MM.1S (cell line): Measurements from ENCODE around the gene ITSN1.

Experiments used
- DNase-seq: peaks from one replicate; pipeline ENCODE4 v3.0.0-alpha.2; 2015
- H2AFZ ChIP-seq: fragments of 300-600 bp; sonication (generic); 2 replicates; pipeline ENCODE4 v1.6.0; 2016; ENCODE audit warnings: antibody characterized with exemption, low read length
- H3F3A ChIP-seq: fragments of 300-600 bp; sonication (generic); 2 replicates; pipeline ENCODE4 v1.6.1; 2016; ENCODE audit warnings: mild to moderate bottlenecking, antibody characterized with exemption, low read length, moderate library complexity, mixed read lengths; ENCODE audit not compliant: insufficient read depth
- H3K27ac ChIP-seq: fragments of 300-600 bp; sonication (generic); 2 replicates; pipeline ENCODE4 v1.5.1; 2016; ENCODE audit warnings: mild to moderate bottlenecking, low read length
- H3K27me3 ChIP-seq: fragments of 300-600 bp; sonication (generic); replicated peaks from 2 replicates; pipeline ENCODE4 v1.6.0; 2016; ENCODE audit warnings: low read length; ENCODE audit not compliant: insufficient read depth
- H3K36me3 ChIP-seq: fragments of 300-600 bp; sonication (generic); replicated peaks from 2 replicates; pipeline ENCODE4 v1.6.1; 2016; ENCODE audit warnings: mild to moderate bottlenecking, low read length, mixed read lengths; ENCODE audit not compliant: insufficient read depth
- H3K4me1 ChIP-seq: fragments of 300-600 bp; sonication (generic); 2 replicates; pipeline ENCODE4 v1.6.1; 2016; ENCODE audit warnings: low read length, mixed read lengths
- H3K4me2 ChIP-seq: fragments of 300-600 bp; sonication (generic); 2 replicates; pipeline ENCODE4 v1.6.0; 2016; ENCODE audit warnings: low read depth, low read length
- H3K4me3 ChIP-seq: fragments of 300-600 bp; sonication (generic); 2 replicates; pipeline ENCODE4 v1.5.1; 2016; ENCODE audit warnings: low read length, mixed read lengths
- H3K79me2 ChIP-seq: fragments of 300-600 bp; sonication (generic); 2 replicates; pipeline ENCODE4 v1.6.1; 2016; ENCODE audit warnings: mixed run types, low read length, mixed read lengths
- H3K9ac ChIP-seq: fragments of 300-600 bp; sonication (generic); 2 replicates; pipeline ENCODE4 v1.6.1; 2016; ENCODE audit warnings: low read length, mixed read lengths
- H3K9me2 ChIP-seq: fragments of 300-600 bp; sonication (generic); replicated peaks from 2 replicates; pipeline ENCODE4 v1.6.1; 2016; ENCODE audit warnings: mild to moderate bottlenecking, low read length, mixed read lengths; ENCODE audit not compliant: insufficient read depth
- H3K9me3 ChIP-seq: fragments of 300-600 bp; sonication (generic); replicated peaks from 2 replicates; pipeline ENCODE4 v1.6.1; 2016; ENCODE audit warnings: mild to moderate bottlenecking, low read length, mixed read lengths; ENCODE audit not compliant: insufficient read depth
- H4K20me1 ChIP-seq: fragments of 300-600 bp; sonication (generic); 2 replicates; pipeline ENCODE4 v1.6.1; 2016; ENCODE audit warnings: mild to moderate bottlenecking, low read length, moderate library complexity, mixed read lengths; ENCODE audit not compliant: insufficient read depth
- EZH2 ChIP-seq: fragments of 300-600 bp; sonication (generic); optimal IDR thresholded peaks from 2 replicates; pipeline ENCODE3; 2017; ENCODE audit warnings: low read depth, mild to moderate bottlenecking, antibody characterized with exemption, low read length, mixed read lengths
- EZH2phosphoT487 ChIP-seq: fragments of 300-600 bp; sonication (generic); IDR thresholded peaks from 2 replicates; pipeline ENCODE4 v1.6.1; 2018; ENCODE audit warnings: antibody characterized with exemption, low read length
- TF ChIP-seq, protein P1 (sequence below): fragments of 300-600 bp; sonication (generic); IDR thresholded peaks from 2 replicates; pipeline ENCODE4 v1.5.1; 2016; ENCODE audit warnings: antibody characterized with exemption, low read length, mixed read lengths

The ITSN1 gene

DNA sequence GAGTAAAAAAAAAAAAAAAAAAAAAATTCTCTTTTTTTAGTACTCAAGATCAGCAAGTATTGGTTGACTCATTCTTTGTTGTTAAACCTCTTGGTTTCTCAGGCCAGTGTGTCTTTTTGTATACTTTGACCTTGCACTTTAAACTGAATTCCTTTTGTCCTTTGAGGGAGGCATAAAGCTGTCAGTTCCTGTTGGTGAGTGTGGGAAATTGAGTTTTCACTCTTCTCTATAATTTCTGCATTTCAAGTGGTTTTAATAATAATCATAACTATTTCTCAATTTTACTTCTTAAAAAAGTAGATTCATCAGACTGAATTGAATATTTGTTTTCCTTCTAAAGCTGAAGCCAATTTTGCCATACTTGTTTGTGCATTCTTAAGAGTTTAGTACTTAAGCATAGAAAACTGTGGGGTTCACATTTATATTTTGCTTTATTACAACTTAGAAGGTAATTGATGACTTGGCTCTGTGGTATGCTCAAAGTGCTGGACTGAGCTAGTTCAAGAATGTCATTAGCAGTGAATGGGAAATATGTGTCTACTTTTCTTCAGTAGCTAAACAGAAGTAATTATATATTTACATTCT lies 43.4 kb downstream of the ITSN1 start:
- no peaks in the 10 kb centered on the region for H3K36me3 ChIP-seq
- H4K20me1 ChIP-seq: no peaks in the 10 kb centered on the region
- peak; percentile 7 for DNase-seq
- peak overlapping the region; percentile 15; the same call in 1 of the 2 replicates for H2AFZ ChIP-seq
- H3K4me1 ChIP-seq: peaks cover 35% of the 10 kb centered on the region
- H3K4me2 ChIP-seq: peak overlapping the region; percentile 84
- peak overlapping the region; percentile 83 for H3K27ac ChIP-seq
- no peaks in the 10 kb centered on the region for H3K9me2 ChIP-seq
- TF ChIP-seq EZH2phosphoT487: no peak
- no peak for TF ChIP-seq EZH2
- TF ChIP-seq, protein P1, sequence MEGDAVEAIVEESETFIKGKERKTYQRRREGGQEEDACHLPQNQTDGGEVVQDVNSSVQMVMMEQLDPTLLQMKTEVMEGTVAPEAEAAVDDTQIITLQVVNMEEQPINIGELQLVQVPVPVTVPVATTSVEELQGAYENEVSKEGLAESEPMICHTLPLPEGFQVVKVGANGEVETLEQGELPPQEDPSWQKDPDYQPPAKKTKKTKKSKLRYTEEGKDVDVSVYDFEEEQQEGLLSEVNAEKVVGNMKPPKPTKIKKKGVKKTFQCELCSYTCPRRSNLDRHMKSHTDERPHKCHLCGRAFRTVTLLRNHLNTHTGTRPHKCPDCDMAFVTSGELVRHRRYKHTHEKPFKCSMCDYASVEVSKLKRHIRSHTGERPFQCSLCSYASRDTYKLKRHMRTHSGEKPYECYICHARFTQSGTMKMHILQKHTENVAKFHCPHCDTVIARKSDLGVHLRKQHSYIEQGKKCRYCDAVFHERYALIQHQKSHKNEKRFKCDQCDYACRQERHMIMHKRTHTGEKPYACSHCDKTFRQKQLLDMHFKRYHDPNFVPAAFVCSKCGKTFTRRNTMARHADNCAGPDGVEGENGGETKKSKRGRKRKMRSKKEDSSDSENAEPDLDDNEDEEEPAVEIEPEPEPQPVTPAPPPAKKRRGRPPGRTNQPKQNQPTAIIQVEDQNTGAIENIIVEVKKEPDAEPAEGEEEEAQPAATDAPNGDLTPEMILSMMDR: no peak
- peak overlapping the region; percentile 42; the same call in 1 of the 2 replicates for H3K9ac ChIP-seq
- no peaks in the 10 kb centered on the region for H3K9me3 ChIP-seq
- H3K4me3 ChIP-seq: peak overlapping the region; percentile 53
- H3F3A ChIP-seq: peaks cover 25% of the 10 kb centered on the region
- H3K27me3 ChIP-seq: no peaks in the 10 kb centered on the region
- H3K79me2 ChIP-seq: peaks cover 72% of the 10 kb centered on the region

DNA sequence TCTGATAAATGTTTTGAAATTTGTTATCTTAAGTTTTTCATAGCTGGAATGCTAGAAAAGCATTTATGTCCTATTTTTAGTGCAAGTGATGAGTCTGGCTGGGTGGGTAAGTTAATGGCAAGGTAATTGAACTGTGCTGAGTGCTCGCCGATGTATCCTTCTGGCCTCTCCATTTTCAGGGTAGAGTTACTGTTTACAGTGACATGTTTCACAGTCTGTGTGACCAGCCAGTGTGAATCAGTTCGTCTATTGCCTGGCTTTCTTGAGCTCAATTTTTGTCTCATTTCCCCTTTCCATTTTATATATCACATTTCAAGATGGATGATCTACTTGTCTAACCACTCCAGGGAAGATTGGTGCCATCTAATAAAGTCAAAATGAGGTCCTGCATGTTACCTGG lies 44.1 kb downstream of the ITSN1 start:
- peak overlapping the region; percentile 84 for H3K4me2 ChIP-seq
- peak overlapping the region; percentile 53 for H3K4me3 ChIP-seq
- no peak overlapping the region for H2AFZ ChIP-seq
- peaks cover 68% of the 10 kb centered on the region for H3K79me2 ChIP-seq
- peaks cover 32% of the 10 kb centered on the region for H3F3A ChIP-seq
- DNase-seq: peak; percentile 5
- peak overlapping the region; percentile 83; the same call in 1 of the 2 replicates for H3K27ac ChIP-seq
- TF ChIP-seq EZH2 (no peak), EZH2phosphoT487 (no peak)
- TF ChIP-seq, protein P1: no peak
- no peaks in the 10 kb centered on the region for H3K27me3 ChIP-seq
- H4K20me1 ChIP-seq: no peaks in the 10 kb centered on the region
- no peaks in the 10 kb centered on the region for H3K9me2 ChIP-seq
- no peaks in the 10 kb centered on the region for H3K36me3 ChIP-seq
- H3K4me1 ChIP-seq: peaks cover 38% of the 10 kb centered on the region
- H3K9me3 ChIP-seq: no peaks in the 10 kb centered on the region
- H3K9ac ChIP-seq: peak overlapping the region; percentile 42; the same call in 1 of the 2 replicates

DNA sequence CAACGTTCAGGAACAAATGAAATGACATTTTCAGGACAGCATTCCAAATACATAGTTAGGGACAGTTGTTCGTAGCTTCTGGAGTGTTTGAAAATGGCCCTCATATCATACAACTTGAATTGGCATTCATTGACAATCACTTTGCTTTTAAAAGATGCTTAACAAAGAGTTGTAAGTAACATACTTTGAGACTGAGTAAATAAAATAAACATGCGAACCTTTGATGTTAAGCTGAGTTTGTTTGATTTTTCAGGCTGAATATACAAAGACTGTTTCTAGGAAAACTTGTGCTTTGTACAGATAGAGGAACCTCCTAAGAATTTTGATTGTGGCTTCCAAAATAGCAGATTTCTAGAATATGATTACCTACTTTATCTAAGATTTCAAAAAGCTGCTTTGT lies 45.3 kb downstream of the ITSN1 start:
- Histone ChIP-seq H3K4me3 (no peak overlapping the region), H3K4me2 (no peak overlapping the region), H3K27me3 (no peaks in the 10 kb centered on the region), H3K36me3 (no peaks in the 10 kb centered on the region), H3K79me2 (peaks cover 75% of the 10 kb centered on the region), H3F3A (peaks cover 33% of the 10 kb centered on the region), H2AFZ (no peak overlapping the region), H4K20me1 (no peaks in the 10 kb centered on the region), H3K4me1 (peaks cover 48% of the 10 kb centered on the region), H3K9ac (no peak overlapping the region), H3K27ac (no peak overlapping the region), H3K9me3 (no peaks in the 10 kb centered on the region), H3K9me2 (no peaks in the 10 kb centered on the region)
- TF ChIP-seq EZH2phosphoT487 (no peak), EZH2 (no peak)
- TF ChIP-seq, protein P1: no peak
- peak; percentile 5 for DNase-seq
